ENCODE data around the gene CDK13.

DNA sequence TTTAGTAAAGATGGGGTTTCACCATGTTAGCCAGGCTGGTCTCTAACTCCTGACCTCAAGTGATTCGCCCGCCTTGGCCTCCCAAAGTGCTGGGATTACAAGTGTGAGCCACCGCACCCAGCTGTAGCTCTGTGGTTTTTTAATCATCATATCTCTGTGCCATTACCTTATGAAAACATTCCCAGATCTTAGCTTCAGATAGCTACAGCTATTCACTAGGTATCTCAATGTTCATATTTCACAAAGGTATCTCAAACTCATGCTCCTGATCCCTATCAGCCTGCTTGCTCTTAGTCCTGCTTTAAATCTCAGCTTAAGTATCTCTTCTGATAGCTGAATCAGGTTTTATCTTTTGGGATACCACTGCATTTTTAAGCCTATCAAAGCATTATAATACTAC, 74.8 kb downstream of the CDK13 start:
- TF ChIP-seq, protein P1, sequence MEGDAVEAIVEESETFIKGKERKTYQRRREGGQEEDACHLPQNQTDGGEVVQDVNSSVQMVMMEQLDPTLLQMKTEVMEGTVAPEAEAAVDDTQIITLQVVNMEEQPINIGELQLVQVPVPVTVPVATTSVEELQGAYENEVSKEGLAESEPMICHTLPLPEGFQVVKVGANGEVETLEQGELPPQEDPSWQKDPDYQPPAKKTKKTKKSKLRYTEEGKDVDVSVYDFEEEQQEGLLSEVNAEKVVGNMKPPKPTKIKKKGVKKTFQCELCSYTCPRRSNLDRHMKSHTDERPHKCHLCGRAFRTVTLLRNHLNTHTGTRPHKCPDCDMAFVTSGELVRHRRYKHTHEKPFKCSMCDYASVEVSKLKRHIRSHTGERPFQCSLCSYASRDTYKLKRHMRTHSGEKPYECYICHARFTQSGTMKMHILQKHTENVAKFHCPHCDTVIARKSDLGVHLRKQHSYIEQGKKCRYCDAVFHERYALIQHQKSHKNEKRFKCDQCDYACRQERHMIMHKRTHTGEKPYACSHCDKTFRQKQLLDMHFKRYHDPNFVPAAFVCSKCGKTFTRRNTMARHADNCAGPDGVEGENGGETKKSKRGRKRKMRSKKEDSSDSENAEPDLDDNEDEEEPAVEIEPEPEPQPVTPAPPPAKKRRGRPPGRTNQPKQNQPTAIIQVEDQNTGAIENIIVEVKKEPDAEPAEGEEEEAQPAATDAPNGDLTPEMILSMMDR (IDR thresholded peaks at IDR 0.05), result no peak
- TF ChIP-seq POLR2A (IDR thresholded peaks at IDR 0.05), result no peak
- no peak for TF ChIP-seq EP300 (IDR thresholded peaks at IDR 0.05)

Data from ovary (tissue), 3 donors.